Coronary artery (tissue), 2 donors: ENCODE results near the gene CYTH1.

ENCODE experiments used
- DNase-seq: peaks from one replicate; pipeline ENCODE4 v3.0.0-alpha.2; 2017; ENCODE audit warnings: low spot score
- H3K27ac ChIP-seq, 2 donors: fragments of 200-600 bp; sonication (generic); one replicate each; pipeline ENCODE4 v1.5.1; 2016 to 2019
- H3K4me3 ChIP-seq: fragments of 200-600 bp; sonication (generic); 2 replicates; pipeline ENCODE4 v1.5.1; 2016; ENCODE audit warnings: mild to moderate bottlenecking, moderate library complexity
- TF ChIP-seq, protein P1 (sequence below): fragments of 200-600 bp; sonication (generic); IDR thresholded peaks from one replicate; pipeline ENCODE4 v1.5.1; 2019; ENCODE audit warnings: antibody characterized with exemption

CYTH1 gene

DNA sequence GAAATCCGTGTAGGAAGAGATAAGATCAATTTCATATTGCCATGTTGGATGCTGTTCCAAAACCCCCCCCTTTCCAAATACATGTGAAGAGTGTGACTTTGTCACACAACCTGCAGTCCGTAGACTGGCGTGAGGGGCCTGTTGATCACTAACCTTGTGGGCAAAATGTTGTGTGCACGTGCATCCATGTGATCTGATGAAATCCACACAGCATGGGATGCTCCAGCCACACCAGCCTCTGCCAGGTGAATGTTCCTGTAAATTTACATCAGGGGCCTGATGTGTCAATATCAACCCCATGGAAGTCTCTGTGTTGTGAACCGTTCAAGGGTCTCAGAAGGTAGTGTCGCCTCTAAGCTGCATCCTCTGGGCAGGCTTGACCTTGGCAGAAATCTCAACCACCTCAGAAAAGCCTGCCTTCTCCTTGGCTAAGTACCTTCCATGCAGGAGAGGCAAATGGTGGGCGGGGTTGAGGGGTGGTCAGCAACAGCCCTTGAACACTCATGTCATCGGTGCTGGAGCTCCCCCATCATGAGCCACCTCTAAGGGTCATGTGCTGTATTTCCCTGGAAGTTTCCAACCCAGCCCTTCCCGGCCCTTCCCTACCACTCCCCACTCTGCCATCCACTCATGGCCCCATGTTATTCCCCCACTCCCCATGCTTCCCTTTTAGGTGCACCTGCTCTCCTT lies 126.7 kb downstream of the CYTH1 start:
- H3K4me3 ChIP-seq: no peak overlapping the region
- no peak overlapping the region for H3K27ac ChIP-seq
- TF ChIP-seq, protein P1, sequence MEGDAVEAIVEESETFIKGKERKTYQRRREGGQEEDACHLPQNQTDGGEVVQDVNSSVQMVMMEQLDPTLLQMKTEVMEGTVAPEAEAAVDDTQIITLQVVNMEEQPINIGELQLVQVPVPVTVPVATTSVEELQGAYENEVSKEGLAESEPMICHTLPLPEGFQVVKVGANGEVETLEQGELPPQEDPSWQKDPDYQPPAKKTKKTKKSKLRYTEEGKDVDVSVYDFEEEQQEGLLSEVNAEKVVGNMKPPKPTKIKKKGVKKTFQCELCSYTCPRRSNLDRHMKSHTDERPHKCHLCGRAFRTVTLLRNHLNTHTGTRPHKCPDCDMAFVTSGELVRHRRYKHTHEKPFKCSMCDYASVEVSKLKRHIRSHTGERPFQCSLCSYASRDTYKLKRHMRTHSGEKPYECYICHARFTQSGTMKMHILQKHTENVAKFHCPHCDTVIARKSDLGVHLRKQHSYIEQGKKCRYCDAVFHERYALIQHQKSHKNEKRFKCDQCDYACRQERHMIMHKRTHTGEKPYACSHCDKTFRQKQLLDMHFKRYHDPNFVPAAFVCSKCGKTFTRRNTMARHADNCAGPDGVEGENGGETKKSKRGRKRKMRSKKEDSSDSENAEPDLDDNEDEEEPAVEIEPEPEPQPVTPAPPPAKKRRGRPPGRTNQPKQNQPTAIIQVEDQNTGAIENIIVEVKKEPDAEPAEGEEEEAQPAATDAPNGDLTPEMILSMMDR: no peak
- DNase-seq: no peak

DNA sequence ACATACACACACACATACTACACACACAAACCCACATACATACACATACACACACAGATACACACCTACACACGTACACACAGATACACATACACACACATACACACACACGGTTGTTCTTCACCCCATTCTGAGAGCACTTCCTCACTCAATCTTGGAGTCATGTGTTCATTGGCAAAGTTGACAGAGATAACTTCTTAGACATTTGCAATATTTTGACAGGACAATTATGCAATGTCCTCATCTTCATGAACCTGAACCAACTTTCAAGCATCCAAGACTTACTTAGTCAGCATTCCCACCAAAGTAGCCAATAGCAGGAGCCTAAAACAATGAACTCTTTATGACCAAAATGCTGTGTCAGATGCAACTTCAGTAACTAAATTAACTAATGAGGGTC lies 127.7 kb downstream of the CYTH1 start:
- no peak overlapping the region for H3K4me3 ChIP-seq
- TF ChIP-seq, protein P1: no peak
- DNase-seq: no peak
- H3K27ac ChIP-seq: no peak overlapping the region

DNA sequence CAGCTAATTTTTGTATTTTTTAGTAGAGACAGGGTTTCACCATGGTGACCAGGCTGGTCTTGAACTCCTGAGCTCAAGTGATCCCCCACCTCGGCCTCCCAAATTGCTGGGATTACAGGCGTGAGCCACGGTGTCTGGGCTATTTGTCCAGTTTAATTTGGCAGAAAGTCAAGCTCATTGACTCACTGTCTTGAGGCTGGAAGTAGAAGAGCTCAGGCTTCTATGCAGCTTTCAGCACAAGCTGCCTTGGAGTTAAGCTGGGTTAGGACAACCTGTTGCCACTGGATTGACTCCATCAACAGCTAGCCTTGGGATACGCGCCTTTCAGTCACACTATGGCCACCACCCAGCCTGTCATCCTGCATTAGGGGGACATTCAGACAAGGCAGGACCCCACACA lies 128.7 kb downstream of the CYTH1 start:
- TF ChIP-seq, protein P1: no peak
- Histone ChIP-seq H3K27ac (no peak overlapping the region), H3K4me3 (no peak overlapping the region)
- no peak for DNase-seq

DNA sequence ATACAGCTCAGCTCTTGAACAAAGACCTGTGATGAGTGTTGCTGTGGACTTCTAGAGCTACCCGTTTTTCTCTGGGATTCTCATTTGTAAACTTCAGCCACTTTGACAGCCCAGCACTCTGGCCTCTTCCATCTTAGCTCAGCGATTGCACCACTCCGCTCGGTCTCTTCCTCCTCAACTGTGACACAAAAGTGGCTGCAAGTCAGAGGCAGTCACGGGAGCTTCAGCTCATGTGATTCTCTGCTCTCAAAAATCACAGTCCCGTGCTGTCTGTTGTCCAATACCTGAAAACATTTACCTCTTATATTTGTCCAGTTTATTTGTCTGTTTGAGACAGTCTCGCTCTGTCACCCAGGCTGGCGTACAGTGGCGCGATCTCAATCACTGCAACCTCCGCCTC lies 129.2 kb downstream of the CYTH1 start:
- peak; percentile 36 for DNase-seq

DNA sequence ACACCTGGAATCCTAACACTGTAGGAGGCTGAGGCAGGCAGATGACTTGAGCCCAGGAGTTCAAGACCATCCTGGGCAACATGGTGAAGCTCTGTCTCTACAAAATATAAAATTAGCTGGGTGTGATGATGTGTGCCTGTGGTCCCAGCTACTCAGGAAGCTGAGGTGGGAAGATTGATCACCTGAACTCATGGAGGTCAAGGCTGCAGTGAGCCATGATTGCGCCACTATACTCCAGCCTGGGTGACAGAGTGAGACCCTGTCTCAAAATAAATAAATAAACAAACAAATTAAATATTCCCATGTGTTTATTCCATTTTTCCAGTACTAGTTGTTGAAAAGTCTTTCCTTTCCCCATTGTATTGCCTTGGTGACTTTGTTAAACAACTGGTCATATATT lies 130.0 kb downstream of the CYTH1 start:
- TF ChIP-seq, protein P1: no peak
- peak; percentile 21 for DNase-seq
- no peak overlapping the region for H3K4me3 ChIP-seq
- no peak overlapping the region for H3K27ac ChIP-seq

More for the DNA sequence above, 129.2 kb downstream of the CYTH1 start:
- TF ChIP-seq, protein P1: no peak
- H3K27ac ChIP-seq: no peak overlapping the region
- H3K4me3 ChIP-seq: no peak overlapping the region

DNA sequence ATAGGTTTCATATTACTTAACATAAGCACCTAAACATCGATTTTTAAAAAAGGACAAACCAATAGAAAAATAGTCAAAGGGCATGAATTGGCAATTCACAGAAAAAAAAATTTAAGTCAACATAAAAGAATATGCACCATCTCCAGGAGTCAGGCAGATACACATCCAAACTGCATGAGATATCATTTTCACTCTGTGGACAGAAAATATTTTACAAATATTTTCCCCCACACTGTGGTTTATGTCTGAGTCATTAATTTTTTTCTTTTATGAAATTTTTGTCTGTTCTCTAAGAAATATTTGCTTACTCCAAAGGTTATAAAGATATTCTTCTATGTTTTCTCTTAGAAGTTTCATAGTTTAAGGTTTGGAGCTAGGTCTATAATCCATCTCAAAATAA lies 130.5 kb downstream of the CYTH1 start:
- Histone ChIP-seq H3K27ac (no peak overlapping the region), H3K4me3 (no peak overlapping the region)
- TF ChIP-seq, protein P1: no peak
- no peak for DNase-seq

DNA sequence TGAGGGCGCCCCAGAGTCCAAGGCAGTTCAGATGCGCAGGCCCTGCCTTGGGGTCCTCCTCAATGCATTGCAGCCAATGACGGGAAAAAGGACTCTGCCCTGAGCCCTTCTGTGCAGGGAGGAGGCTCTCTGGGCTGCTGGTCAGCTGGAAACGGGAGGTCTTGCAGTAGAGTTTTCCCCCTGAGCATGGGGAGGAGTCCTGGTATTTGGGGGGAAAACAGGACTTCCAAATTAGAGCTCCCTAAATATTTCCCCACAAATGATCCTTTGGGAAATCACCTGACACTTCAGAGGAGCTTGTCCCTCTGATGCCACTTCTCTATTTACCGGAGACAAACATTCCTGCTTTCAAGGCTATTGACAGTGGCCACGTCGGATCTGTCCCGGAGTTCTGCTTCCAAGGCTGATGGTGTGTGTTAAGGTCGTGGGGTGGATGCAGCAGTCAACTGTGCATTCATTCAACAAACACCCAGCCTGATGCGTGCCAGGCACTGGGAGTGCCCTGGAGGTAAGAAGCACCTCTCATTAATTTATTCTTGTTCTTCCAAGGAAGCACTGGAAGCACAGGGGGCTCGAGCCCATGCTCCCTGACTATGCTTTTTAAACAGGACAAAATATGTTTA lies 131.9 kb downstream of the CYTH1 start:
- peak; percentile 65 for DNase-seq
- no peak overlapping the region for H3K4me3 ChIP-seq
- TF ChIP-seq, protein P1: no peak
- H3K27ac ChIP-seq: no peak overlapping the region
